Measurements from ENCODE around the gene LAMTOR1.

LAMTOR1 gene

DNA sequence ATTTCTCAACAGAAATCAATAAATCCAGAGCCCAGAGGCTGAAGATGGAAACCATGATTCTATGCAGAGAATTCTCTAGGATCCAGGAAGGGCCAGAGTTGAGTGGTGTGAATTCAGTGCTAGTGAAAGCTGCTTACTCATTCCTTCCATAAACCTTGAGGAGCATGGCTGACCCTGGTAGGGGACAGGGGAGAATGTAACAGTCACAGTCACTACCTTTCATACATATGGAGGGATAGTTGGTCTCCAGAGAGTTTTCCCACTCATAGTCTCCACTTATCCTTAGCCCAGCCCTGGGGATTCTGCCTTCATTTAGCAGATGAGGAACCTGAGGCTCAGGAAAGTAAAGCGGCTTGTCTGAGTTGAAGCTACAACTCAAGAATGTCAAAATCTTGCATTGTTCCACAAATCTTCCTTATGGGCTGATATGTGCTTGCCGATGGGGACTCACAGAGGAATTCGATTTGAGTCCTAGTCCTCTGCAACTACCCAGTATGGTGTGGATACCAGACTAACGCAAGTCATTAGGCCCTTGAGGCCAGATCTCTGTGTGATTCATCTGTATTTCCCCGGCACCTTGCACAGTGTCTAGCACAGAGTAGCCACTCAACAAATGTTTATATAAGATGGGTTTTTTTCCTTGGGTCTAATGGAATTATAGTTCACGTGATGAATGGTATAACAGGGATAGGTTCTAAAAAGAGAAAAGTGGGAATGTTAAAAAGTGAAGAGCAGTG is 13.1 kb upstream of the LAMTOR1 start:
- DNase-seq, result no peak

GRCh38 chr11:72114570-72114969 is 11.5 kb upstream of the LAMTOR1 start:
- no peak for DNase-seq

DNA sequence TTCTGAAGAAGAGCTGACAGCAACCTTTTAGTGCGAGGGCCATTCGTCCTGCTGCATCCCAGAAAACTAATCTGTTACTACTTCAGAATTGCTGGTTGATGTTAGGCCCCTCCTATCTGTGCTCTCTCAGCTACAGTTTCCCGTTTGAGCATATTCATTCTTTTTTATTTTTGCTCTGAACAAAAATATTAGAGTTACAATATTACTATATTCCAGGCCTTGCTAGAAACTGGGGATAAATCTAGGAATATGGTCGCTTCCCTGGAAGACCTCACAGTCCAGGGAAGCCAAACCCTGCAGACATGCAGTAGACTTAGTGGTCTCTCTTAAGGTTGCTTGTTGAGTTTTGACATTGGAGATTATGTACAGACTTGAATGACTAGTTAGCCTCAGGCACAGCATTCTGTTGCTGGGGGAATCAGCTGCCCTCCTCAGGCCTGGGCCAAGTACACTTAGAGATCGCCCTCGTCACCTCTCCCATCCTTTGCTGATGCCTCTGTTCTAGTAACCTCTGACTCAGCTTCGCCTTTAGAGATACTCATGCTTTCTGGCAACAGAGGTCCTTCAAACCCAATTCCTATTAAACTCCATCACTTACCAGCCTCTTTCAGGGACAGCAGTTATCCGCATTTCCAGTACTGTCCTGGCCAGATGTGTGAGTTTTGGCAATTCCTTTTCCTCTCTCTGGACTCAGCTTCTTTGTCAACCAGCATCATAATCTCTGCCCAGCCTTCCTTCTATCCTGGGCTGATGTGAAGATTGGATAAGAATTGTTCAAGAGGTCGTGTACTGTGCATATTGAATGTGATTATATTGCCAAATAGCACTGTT is 10.1 kb upstream of the LAMTOR1 start:
- no peak for DNase-seq

GRCh38 chr11:72112143-72112977 is 9.3 kb upstream of the LAMTOR1 start, which contains the start of gene ANAPC15:
Gene ANAPC15, minus strand, starts transcription at chr11:72112695. Its CDS starts 1,419 bp downstream, at chr11:72111276.
- DNase-seq, result peak; percentile 99

DNA sequence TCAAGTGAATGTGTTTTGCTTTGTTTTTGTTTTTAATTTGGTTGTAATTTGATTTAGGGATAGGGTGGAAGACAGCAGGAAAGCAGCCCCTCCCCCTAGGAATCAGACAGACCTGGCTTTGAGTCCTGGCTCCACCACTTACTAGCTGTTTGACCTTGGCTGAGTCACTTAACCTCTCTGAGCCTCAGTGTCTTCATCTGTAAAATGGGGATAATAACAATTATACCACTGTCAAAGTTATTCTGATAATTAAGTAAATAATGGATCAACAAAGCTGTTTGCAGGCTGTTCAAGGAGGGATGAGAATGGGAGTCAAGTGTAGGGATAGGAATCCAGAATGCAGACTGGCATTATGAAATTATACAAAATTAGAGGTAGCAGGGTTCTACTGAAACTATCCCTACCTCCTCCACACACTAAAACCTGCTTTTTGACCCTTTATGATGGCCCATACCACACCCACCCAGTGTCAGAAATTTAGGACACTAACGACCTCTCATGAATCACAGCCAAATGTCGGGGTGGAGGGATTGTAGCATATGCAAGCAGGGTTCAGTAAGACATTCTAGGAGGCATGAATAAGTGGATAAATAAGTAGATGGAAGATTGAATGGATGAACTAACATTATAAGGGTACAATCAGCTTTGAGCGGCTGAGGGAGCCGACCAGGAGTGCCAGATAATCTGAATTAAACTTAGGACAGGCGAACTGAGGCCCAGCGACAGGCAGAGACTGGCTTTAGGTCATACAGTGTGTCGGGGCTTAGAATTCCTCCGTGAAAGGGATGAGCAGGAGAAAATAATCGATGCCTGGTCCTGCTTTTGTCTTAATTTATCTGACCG is 8.4 kb upstream of the LAMTOR1 start:
- DNase-seq, result no peak

DNA sequence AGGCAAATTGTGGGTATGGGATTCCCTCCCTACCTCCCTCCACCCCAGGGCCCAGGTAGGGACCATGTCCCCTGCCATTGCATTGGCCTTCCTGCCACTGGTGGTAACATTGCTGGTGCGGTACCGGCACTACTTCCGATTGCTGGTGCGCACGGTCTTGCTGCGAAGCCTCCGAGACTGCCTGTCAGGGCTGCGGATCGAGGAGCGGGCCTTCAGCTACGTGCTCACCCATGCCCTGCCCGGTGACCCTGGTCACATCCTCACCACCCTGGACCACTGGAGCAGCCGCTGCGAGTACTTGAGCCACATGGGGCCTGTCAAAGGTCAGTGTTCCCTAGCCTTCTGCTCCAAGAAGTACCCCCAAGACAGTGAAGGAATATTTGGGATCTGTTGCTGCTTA is 2.8 kb upstream of the LAMTOR1 start, which contains the start of gene TOMT:
Gene TOMT, plus strand, starts transcription at position 37 of the 400 bp plus-strand sequence. Its CDS starts 28 bp downstream, at position 65.
- no peak for DNase-seq

GRCh38 chr11:72103754-72104167 is 664 bp upstream of the LAMTOR1 start:
- DNase-seq, result no peak

DNA sequence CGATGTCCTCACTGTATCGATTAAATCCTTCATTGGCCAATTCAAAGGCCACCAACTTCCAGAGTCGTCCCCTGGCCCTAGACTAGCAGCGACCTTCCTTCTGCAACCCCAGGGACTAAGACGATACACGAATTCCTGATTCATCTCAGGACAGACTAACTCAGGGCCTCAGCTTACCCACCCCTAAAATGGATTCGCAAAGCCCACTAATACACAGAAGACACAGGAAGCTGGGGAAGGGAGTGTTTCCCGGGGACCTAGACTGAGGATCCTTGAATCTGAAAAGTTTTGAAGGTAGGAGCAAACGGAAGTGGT is 509 bp downstream of the LAMTOR1 start:
- DNase-seq, result no peak

DNA sequence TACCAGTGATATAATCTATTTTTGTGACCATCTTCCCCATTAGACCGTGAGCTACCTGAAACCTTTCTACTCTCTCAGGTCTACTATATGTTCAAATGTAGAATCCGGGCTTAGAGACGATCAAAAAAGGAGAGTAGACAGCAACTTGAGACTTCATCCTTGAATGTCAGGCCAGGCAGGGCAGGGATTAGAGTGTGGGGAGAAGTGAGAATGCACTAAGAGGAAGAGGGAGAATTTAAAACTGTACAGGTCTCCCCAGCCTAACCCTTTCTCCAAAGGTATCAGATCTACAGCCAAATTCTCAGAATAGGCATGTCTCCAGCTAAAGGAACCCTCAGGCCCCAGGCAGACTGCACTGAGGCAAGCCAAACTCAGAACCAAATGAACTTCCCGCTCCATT is 935 bp downstream of the LAMTOR1 start:
- no peak for DNase-seq

DNA sequence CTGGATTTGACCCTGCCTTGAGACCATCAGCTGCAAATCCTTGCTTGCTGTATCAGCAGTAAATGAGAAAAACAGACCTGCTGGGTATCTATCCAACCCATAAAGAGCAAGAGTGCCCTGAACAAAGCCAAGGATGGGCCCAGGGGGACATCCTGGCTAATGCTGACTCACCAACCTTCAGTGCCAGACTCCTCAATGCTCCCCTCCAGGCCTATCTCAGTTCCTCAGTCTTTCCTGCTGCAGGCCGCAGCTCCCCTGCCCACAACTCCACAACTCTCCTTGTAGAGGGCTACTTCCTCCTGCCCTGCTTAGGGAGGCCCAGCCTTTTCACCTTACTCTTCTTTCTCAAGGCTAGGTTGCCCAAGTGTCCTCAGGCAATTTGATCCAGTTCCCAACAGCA is 2.6 kb downstream of the LAMTOR1 start:
- DNase-seq, result peak; percentile 26

DNA sequence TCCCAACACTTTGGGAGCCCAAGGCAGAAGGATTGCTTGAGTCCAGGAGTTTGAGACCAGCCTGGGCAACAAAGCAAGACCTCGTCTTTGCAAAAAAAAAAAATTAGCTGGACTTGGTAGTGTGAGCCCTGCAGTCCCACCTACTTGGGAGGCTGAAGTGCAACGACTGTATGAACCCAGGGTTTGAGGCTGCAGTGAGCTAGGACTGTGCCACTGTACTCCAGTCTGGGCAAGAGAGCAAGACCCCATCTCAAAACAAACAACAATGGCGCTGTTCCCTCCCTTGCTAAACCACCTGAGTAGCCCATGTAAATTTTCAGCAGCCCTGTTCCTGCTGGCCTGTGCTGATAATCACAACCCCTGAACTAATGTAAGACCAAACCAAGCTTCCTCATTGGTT is 3.1 kb downstream of the LAMTOR1 start:
- DNase-seq, result no peak

DNA sequence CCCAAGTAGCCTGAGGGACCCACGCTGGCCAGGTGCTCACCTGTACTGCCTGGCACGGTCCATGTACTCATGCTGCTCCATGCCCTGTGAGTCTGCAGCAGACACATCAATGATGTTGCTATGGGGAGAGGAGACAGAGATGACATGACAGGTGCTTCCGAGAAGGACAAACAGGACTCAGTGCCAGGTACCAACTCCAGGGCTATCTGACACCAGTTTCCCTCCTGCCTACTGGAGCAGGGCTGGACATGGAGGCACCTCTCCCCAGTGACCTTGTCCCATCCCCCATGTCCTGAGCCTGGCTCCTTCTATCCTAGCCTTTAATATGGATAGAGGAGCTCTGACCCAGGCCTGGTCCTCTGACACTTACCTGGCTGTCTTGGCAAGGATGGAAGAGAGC is 4.4 kb downstream of the LAMTOR1 start:
- no peak for DNase-seq

GRCh38 chr11:72091292-72091691 is 11.8 kb downstream of the LAMTOR1 start:
- DNase-seq, result peak; percentile 71

GRCh38 chr11:72088076-72088808 is 14.9 kb downstream of the LAMTOR1 start:
- no peak for DNase-seq

DNA sequence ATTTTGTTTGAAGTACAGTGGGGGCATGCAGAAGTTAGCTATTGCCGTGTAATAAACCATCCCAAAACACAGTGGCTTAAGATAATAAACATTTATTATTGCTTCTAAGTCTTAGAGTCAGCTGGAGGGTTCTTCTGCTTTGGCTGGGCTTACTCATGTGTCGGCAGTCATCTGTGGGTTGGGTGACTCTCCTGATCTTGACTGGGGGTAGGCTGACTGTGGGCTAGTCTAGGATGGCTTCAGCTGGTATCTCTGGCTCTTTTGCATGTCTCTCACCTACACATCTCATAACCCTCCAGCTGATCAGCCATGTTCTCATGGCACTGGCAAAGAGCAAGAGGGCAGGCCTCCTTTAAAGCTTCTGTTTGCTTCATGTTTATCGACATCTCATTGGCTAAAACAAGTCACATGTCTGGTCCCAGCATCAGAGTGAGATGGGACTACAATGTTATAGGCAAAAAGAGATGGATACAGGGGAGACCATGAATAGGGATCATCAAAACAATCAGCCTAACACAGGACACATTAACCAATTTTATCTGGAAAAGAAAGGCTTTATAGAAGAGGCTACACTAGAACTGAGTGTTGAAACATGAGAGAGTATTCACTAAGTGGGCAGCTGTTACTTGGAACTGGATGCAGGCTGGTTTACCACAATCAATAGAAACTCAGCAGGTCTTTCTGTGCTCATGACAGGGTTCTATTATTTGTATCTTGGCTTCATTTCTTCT is 17.3 kb downstream of the LAMTOR1 start:
- DNase-seq, result no peak

- DNase-seq, result no peak
These were observed 18.1 kb downstream of the LAMTOR1 start for GRCh38 chr11:72084965-72085364.

DNA sequence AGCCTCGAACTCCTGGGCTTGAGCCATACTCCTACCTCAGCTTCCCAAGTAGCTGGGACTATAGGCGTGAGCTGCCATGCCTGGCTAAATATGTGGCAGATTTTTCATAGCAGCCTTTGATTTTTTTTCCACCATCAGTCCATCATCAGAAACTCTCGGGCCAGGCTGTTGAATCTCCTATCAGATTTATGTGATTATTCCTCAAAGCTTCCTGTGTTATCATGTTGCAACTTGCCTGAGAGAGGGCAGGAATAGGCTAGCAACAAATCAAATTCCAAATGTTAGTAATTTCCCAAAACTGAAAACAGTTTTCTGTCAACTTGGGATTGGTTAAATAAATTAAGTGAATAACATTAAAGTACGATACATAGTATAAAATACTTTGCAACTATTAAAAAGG is 19.0 kb downstream of the LAMTOR1 start:
- no peak for DNase-seq

DNA sequence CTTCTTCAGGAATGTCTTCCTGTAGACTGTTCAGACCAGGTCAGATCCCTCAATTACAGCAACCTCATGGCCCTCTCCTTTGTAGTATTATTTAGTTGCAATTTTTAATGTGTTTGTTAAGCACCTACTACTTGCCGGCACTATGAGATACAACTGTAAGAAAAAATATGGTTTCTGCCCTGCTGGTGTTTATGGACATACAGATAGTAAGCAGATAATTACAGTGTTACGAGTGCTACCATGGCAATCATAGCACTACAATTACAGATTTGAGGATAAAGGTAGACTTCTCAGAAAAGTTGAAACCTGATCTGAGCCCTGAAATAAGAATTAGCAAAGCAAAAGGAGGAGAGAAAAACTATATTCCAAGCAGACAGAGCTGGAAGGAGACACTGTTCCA is 19.7 kb downstream of the LAMTOR1 start:
- no peak for DNase-seq

GRCh38 chr11:72081821-72082453 is 21.2 kb downstream of the LAMTOR1 start:
- DNase-seq, result no peak

DNA sequence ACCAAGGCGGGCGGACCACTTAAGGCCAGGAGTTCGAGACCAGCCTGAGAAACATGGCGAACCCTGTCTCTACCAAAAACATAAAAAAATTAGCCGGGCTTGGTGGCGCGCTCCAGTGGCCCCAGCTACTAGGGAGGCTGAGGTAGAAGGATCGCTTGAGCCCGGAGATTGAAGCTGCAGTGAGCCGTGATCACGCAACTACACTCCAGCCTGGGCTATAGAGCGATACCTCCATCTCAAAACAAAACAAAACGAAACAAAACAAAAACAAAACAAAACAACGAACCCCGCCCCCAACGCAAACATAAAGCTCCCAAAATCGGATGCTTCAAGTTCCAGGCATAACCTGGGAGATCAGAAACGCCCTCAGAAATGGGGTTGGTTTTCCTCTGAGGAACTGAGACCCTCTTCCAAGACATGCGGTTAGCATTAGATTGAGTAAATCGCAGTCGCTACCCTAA is 21.9 kb downstream of the LAMTOR1 start:
- no peak for DNase-seq

Measured in CD4-positive, alpha-beta T cell treated with Interferon gamma for 1 hour (primary cell).